SIG-M5 treated with dmso at 0.1 percent for 504 hours (cell line): ENCODE results near the gene ADAM10.

Experiments
- DNase-seq: peaks from one replicate; lab custom pipeline; 2025; ENCODE audit not compliant: unreplicated experiment; lab: John Stamatoyannopoulos, UW

Gene ADAM10

GRCh38 chr15:58684036-58684710 lies 65.3 kb downstream of the ADAM10 start:
- no peak for DNase-seq

GRCh38 chr15:58682234-58682633 lies 67.3 kb downstream of the ADAM10 start:
- no peak for DNase-seq

GRCh38 chr15:58678683-58679082 lies 70.8 kb downstream of the ADAM10 start:
- DNase-seq, result no peak

DNA sequence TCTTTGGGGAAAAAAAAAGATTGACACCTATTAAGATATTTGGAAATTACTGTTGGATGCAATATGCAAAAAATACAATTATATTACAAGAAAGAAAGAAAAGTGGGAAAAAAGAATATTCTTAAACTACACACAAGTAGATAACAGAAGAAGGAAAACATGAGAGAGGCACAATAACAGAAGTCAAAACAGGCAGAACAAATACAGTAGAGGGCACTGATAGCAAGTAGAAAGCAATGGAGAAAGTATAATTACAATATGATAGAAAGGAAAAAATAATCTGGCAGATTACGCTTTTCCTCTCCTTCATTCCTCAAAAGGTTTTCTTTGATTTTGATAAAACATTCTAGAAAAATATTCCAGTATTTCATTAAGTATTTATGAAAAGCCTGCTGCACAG lies 72.1 kb downstream of the ADAM10 start:
- no peak for DNase-seq

DNA sequence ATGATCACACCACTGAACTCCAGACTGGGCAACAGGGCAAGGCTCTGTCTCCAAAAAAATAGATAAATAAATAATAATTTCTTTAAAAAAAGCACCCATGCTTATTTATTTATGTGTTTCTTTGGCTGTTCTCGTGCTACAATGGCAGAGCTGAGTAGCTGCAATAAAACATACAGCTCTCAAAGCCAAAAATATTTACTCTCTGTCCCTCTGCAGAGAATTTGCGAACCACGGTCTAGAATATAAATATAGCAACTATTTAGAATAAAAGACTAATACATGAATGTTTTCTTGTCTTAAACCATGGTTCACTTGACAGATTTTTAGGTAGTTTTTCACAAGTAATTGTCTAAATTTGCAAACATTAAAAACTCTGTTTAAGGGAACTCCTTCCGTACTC lies 72.7 kb downstream of the ADAM10 start:
- no peak for DNase-seq

DNA sequence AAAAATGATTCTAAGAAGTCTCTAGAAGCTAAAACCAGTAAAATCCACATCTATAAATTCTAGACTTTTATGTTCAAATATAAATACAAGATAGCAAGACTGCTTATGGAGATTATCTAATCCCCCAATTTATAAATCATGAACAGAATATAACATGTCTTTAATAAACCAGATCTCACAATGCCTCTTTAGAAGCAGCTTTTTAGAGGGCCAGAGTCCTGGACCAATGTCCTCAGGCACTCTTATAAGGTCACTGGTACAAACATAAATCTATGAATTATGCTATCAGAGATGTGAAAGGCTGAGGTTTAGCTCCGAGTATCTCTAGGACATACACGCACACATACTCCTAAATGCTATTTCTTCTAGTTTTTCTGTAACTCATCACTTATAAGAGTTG lies 78.3 kb downstream of the ADAM10 start:
- no peak for DNase-seq

DNA sequence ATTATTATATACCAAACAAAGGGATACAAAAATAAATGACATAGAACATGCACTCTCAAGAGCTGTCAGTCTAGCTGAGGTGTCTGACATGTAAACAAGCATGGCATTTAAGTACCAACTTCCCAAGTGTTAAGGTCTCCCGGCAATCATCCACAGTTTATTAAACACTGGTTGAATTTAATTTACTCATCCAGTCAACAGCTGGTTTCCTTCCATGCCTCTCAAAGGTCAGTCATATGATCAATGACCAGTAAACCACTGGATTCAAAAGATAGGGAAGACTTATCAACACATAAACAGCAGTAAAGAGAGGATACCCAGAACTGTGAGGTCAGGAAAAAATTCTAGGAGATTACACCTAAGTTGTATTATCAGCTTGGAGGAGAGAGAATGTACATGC lies 80.4 kb downstream of the ADAM10 start:
- DNase-seq, result no peak

DNA sequence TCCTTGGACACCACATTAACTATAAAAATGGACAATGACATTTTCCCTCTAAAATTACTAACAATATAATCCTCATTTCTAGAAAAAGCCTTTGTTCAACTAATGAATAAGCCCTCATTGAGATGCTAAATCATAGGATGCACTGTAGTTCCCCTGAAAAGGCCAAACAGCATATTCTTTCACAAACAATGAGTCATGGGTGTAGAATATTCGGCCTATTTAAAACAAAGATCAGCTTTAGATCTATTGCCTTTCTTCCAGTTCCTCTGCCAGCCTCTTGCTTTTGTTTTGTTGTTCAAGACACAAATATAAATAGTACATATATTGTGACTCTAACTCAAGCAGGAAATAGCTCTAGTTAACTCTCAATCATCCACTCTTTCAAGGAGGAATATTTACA lies 82.5 kb downstream of the ADAM10 start:
- DNase-seq, result no peak

- no peak for DNase-seq
Measured at GRCh38 chr15:58665672-58666071, 83.8 kb downstream of the ADAM10 start.

- no peak for DNase-seq
Measured at GRCh38 chr15:58650102-58650501, 99.4 kb downstream of the ADAM10 start.

- no peak for DNase-seq
Measured at GRCh38 chr15:58649175-58649574, 100.3 kb downstream of the ADAM10 start.

- DNase-seq, result no peak
Measured at GRCh38 chr15:58643996-58644395, 105.5 kb downstream of the ADAM10 start.

DNA sequence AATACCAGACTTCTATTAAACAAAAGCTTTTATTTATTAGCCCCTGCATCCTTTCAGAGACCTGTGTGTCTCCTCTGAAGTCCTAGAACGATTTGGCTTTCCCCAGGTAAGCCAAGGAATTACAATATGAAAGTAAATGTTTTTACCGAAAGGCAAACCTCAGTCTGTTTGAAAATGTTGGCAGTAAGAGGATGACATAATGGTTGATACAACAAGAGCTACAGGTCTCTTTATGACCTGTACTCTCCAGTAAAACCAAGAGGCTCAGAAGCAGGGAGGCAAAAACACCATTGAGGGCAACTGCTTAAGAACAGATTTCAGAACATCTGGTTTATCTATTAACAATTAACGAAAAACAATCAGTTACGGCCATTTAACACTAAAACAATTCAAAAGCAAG lies 107.8 kb downstream of the ADAM10 start:
- no peak for DNase-seq

DNA sequence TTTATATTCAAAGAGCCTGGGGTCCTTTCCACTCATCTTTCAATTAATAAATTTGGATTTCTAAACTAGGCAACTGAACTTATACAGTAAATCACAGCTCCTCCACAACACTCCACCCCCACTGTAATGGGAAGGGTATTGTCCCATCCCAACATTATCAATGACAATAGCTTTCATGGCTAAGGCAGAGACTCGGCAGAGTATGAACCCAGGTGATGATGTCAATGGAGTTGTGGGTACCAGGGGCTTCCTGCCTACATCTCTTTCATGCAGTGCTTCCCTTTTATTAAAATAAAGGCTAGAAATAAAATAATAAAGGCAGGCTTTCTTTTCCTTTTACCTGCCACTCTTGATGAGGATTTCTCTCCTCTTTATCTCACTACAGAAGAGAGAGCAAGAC lies 109.5 kb downstream of the ADAM10 start:
- DNase-seq, result no peak

GRCh38 chr15:58639002-58639756 lies 110.3 kb downstream of the ADAM10 start:
- no peak for DNase-seq

- DNase-seq, result no peak
Measured at GRCh38 chr15:58632789-58633188, 116.7 kb downstream of the ADAM10 start.

GRCh38 chr15:58631319-58631718 lies 118.2 kb downstream of the ADAM10 start:
- DNase-seq, result no peak

- DNase-seq, result no peak
Measured at GRCh38 chr15:58629625-58630024, 119.9 kb downstream of the ADAM10 start.

- DNase-seq, result peak; percentile 3
Measured at GRCh38 chr15:58628206-58628947, 121.1 kb downstream of the ADAM10 start.

DNA sequence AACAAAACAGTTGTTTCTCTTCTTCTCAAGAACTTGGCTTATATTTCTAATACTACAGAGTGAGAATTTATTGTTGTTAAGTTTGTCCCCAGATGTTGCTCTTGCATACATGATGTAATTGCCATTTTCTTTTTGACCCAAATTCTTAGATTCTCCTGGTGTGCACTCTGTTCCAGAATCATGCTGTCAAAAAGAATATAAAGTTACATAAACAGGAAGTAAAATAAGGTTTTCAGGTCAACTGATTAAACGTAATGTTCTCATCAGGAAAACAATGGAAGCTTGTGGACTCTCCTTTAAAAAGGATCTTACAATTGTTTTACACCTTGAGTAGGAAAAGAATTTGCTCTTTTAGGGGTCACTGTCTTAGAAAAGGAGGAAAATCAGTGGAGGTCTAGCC lies 121.8 kb downstream of the ADAM10 start:
- no peak for DNase-seq

- no peak for DNase-seq
Measured at GRCh38 chr15:58627046-58627445, 122.5 kb downstream of the ADAM10 start.

- no peak for DNase-seq
Measured at GRCh38 chr15:58626378-58626777, 123.1 kb downstream of the ADAM10 start.
